ENCODE results near the gene PITPNM1.
"Not testable (repeated sequence)": the region's sequence is repeated elsewhere in the genome, so short reads cannot be mapped to it uniquely, and the experiment has no call there.

PITPNM1 gene

DNA sequence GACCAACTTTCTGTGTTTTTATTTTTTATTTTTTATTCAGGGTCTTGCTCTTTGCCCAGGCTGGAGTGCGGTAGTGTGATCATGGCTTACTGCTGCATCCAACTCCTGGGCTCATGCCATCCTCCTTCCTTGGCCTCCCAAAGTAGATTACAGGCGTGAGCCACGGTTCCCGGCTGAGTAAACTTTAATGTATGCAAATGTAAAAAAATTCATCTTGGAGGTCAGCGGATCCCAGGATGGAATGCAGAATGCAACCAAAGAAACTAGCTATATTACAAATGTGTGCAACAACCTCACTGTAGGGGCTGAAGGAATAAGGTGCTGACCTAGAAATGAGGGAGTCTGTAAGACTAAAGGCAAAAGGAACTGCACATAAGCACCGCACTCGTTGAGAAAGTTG, 9.0 kb upstream of the PITPNM1 start:
- Histone ChIP-seq H2AFZ (ENCODE audit: low read depth) (no peak overlapping the region), H3K4me3 (IDR thresholded peaks at IDR 0.05; ENCODE audit: insufficient read depth, low read depth, low read length) (no peak overlapping the region), H4K20me1 (ENCODE audit: insufficient read depth) (no peaks in the 10 kb centered on the region), H3K4me1 (ENCODE audit: low read depth, poor library complexity, severe bottlenecking) (peaks cover 2% of the 10 kb centered on the region), H3K36me3 (ENCODE audit: insufficient read depth) (no peaks in the 10 kb centered on the region), H3K9ac (no peak overlapping the region), H3K4me2 (no peak overlapping the region), H3K27ac (no peak overlapping the region), H3K79me2 (ENCODE audit: insufficient read depth, low read depth) (no peaks in the 10 kb centered on the region), H3K27me3 (ENCODE audit: insufficient read depth, low read depth) (peaks cover 55% of the 10 kb centered on the region)
- TF ChIP-seq, protein P1, sequence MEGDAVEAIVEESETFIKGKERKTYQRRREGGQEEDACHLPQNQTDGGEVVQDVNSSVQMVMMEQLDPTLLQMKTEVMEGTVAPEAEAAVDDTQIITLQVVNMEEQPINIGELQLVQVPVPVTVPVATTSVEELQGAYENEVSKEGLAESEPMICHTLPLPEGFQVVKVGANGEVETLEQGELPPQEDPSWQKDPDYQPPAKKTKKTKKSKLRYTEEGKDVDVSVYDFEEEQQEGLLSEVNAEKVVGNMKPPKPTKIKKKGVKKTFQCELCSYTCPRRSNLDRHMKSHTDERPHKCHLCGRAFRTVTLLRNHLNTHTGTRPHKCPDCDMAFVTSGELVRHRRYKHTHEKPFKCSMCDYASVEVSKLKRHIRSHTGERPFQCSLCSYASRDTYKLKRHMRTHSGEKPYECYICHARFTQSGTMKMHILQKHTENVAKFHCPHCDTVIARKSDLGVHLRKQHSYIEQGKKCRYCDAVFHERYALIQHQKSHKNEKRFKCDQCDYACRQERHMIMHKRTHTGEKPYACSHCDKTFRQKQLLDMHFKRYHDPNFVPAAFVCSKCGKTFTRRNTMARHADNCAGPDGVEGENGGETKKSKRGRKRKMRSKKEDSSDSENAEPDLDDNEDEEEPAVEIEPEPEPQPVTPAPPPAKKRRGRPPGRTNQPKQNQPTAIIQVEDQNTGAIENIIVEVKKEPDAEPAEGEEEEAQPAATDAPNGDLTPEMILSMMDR (conservative IDR thresholded peaks at IDR 0.05; ENCODE audit: low read depth, low read length) = no peak

DNA sequence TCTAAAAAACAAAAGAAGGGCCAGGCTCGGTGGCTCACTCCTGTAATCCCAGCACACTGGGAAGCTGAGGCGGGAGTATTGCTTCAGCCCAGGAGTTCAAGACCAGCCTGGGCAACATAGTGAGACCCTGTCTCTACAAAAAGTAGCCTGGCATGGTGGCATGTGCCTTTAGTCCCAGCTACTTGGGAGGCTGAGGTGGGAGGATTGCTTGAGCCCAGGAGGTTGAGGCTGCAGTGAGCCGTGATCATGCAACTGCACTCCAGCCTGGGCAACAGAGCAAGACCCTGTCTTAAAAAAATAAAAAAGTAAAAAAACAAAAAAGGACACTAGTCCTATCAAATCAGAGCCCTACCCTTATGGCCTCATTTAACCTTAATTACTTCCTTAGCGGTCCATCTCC, 6.4 kb upstream of the PITPNM1 start:
- not testable (repeated sequence) for H4K20me1 ChIP-seq (ENCODE audit: insufficient read depth); H3K9ac ChIP-seq; H3K4me3 ChIP-seq (IDR thresholded peaks at IDR 0.05; ENCODE audit: insufficient read depth, low read depth, low read length); H3K4me2 ChIP-seq; H2AFZ ChIP-seq (ENCODE audit: low read depth); H3K27ac ChIP-seq; H3K36me3 ChIP-seq (ENCODE audit: insufficient read depth); H3K79me2 ChIP-seq (ENCODE audit: insufficient read depth, low read depth)
- H3K4me1 ChIP-seq (ENCODE audit: low read depth, poor library complexity, severe bottlenecking) = peaks cover 13% of the 10 kb centered on the region
- peaks cover 55% of the 10 kb centered on the region for H3K27me3 ChIP-seq (ENCODE audit: insufficient read depth, low read depth)

DNA sequence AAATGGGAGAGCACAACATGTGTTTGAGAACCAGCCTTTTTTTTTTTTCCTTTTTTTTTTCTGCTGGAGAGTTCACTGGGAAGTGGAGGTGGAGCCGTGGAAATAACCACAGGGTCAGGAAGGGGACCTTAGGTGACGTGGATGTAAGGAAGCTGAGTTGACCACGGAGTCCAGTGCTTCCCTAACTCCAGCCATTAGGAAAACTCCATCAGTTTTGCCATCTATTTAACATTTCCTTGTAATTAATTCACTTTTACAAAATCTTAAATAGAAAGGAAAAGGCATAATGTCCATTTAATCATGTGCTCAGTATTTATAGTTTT, 4.8 kb upstream of the PITPNM1 start:
- no peak overlapping the region for H3K4me2 ChIP-seq
- no peaks in the 10 kb centered on the region for H3K36me3 ChIP-seq (ENCODE audit: insufficient read depth)
- no peaks in the 10 kb centered on the region for H4K20me1 ChIP-seq (ENCODE audit: insufficient read depth)
- TF ChIP-seq, protein P1 (conservative IDR thresholded peaks at IDR 0.05; ENCODE audit: low read depth, low read length) = no peak
- H3K27ac ChIP-seq = no peak overlapping the region
- peaks cover 7% of the 10 kb centered on the region; the same call in 1 of the 2 replicates for H3K79me2 ChIP-seq (ENCODE audit: insufficient read depth, low read depth)
- peaks cover 26% of the 10 kb centered on the region for H3K4me1 ChIP-seq (ENCODE audit: low read depth, poor library complexity, severe bottlenecking)
- no peak overlapping the region for H2AFZ ChIP-seq (ENCODE audit: low read depth)
- H3K9ac ChIP-seq = no peak overlapping the region
- H3K27me3 ChIP-seq (ENCODE audit: insufficient read depth, low read depth) = peaks cover 46% of the 10 kb centered on the region
- H3K4me3 ChIP-seq (IDR thresholded peaks at IDR 0.05; ENCODE audit: insufficient read depth, low read depth, low read length) = no peak overlapping the region

DNA sequence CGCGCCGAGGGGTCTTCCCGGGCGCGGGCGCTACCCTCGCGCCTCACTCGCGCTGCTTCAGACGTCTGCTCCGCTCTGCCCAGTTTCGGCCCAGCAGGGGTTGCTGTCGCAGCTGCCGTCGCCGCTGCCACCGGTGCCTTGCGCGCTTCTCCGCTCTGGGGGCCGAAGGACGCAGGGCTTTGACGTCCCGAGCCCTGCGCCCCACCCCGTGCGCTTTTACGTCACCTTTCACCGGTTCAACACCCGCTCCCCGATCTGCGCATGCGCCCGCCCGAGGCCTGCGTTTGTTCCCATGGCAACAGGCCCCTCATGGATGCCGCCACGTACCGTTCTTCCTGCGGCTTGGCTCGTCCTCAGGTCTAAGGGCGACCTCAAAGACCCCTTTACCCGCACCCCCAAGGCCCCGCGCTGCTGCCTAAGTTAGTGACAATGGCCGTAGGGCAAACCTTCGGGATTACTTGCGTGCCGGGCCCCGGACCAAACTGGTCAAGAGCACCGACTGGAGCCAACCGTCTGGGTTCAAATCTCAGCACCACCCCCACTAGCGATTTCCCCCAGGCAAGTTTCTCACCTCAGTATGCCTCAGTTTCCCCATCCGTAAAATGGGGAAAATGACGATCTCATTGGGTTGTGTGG, 3.4 kb upstream of the PITPNM1 start:
- Histone ChIP-seq H3K4me1 (ENCODE audit: low read depth, poor library complexity, severe bottlenecking) (peaks cover 30% of the 10 kb centered on the region), H3K4me3 (IDR thresholded peaks at IDR 0.05; ENCODE audit: insufficient read depth, low read depth, low read length) (no peak overlapping the region), H2AFZ (ENCODE audit: low read depth) (peak overlapping the region; percentile 72), H3K79me2 (ENCODE audit: insufficient read depth, low read depth) (peaks cover 7% of the 10 kb centered on the region; the same call in 1 of the 2 replicates), H3K27ac (peak overlapping the region; percentile 83), H4K20me1 (ENCODE audit: insufficient read depth) (no peaks in the 10 kb centered on the region), H3K27me3 (ENCODE audit: insufficient read depth, low read depth) (peaks cover 34% of the 10 kb centered on the region), H3K36me3 (ENCODE audit: insufficient read depth) (no peaks in the 10 kb centered on the region), H3K4me2 (peak overlapping the region; percentile 44), H3K9ac (peak overlapping the region; percentile 82)
- TF ChIP-seq, protein P1 (conservative IDR thresholded peaks at IDR 0.05; ENCODE audit: low read depth, low read length) = no peak

DNA sequence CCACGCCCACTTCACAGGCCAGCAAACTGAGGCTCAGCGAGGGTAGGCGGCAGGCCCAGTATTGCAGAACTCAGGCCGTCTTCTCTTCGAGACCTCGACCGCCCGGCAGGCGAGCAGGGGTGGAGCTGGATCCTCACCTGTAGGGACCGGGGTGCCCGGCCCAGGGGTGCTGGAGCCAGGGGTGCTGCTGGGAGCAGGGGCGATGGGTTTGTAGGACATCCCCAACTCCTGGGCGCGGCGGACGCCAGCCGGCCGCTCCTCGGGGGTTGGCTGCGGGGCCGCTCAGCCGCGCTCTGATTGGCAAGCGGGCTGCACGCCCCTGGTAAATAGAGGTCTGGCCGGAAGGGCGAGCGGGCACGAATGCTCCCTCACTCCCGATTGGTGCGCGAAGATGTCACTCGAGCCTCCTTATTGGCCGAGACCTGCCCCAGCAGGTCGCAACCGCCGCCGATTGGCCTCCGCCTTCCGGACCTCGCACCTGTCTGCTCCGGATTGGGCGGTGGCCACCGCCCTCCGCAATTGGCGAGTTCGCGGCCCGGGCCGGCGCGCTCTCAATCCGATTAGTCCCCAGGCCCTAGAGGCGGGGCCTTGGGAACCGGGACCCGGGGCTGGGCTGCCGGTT, 2.8 kb upstream of the PITPNM1 start, which contains the start of gene CDK2AP2:
CDK2AP2 (minus strand) TSS at position 299 of the 622 bp plus-strand sequence; CDS start at position 219, 80 bp downstream.
- Histone ChIP-seq H3K4me2 (peak within 1 kb of the TSS; percentile 98), H3K79me2 (ENCODE audit: insufficient read depth, low read depth) (peaks cover 7% of the 10 kb centered on the region; the same call in 1 of the 2 replicates), H4K20me1 (ENCODE audit: insufficient read depth) (no peaks in the 10 kb centered on the region), H3K4me1 (ENCODE audit: low read depth, poor library complexity, severe bottlenecking) (peaks cover 31% of the 10 kb centered on the region), H3K4me3 (IDR thresholded peaks at IDR 0.05; ENCODE audit: insufficient read depth, low read depth, low read length) (no peak within 1 kb of the TSS), H3K9ac (peak within 1 kb of the TSS; percentile 82), H3K27me3 (ENCODE audit: insufficient read depth, low read depth) (peaks cover 28% of the 10 kb centered on the region), H2AFZ (ENCODE audit: low read depth) (peak within 1 kb of the TSS; percentile 72), H3K27ac (peak within 1 kb of the TSS; percentile 83), H3K36me3 (ENCODE audit: insufficient read depth) (no peaks in the 10 kb centered on the region)
- TF ChIP-seq, protein P1 (conservative IDR thresholded peaks at IDR 0.05; ENCODE audit: low read depth, low read length) = no peak

Measured in KMS-11 (cell line).